ENCODE measurements around the gene TMEM236.

DNA sequence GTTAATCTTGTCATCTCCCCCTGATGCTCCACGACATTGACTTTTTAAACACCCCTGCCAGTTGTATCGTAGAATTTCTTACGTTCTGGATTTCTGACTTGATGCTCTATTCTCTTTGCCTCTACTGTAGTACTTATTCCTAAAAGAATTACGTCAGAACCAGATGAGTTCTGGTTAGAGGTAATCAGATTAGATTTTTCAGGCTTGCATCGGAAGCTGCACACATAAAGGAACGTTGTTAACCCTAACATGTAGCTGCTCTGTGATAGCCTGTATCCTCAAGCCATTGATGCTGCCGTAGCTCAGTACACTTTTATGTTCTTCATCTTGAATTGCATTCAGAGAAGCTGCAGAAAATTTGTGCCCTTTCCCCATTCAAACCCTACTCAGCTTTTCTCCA, 26.3 kb upstream of the TMEM236 start:
- TF ChIP-seq YY1 (IDR thresholded peaks at IDR 0.05; ENCODE audit: insufficient read depth, insufficient read length) (no peak), ZNF274 (IDR thresholded peaks at IDR 0.05; ENCODE audit: low read depth, low read length) (no peak)
